Glutamatergic neuron (in vitro differentiated cells): Measurements from ENCODE around the gene WASF2. TPM values are rescaled to one million over a fixed set of nuclear protein-coding genes. Genes with fewer than 3 reads are reported as not detected.

Experiments used
- DNase-seq: peaks from one replicate; pipeline ENCODE4 v3.0.0; 2022
- H3K27ac Mint-ChIP-seq: one replicate; pipeline ENCODE4 v1.8.0; 2020; ENCODE audit warnings: mild to moderate bottlenecking, mixed read lengths, inconsistent platforms; ENCODE audit not compliant: unreplicated experiment
- H3K27me3 Mint-ChIP-seq: one replicate; pipeline ENCODE4 v1.8.0; 2020; ENCODE audit warnings: mild to moderate bottlenecking, moderate library complexity, mixed read lengths, inconsistent platforms; ENCODE audit not compliant: unreplicated experiment
- H3K36me3 Mint-ChIP-seq: one replicate; pipeline ENCODE4 v1.8.0; 2020; ENCODE audit warnings: mild to moderate bottlenecking, mixed read lengths, inconsistent platforms; ENCODE audit not compliant: unreplicated experiment
- H3K4me1 Mint-ChIP-seq: one replicate; pipeline ENCODE4 v1.8.0; 2020; ENCODE audit warnings: mild to moderate bottlenecking, low read depth, mixed read lengths, inconsistent platforms; ENCODE audit not compliant: unreplicated experiment
- H3K4me3 Mint-ChIP-seq: one replicate; pipeline ENCODE4 v1.8.0; 2020; ENCODE audit warnings: mild to moderate bottlenecking, mixed read lengths, inconsistent platforms; ENCODE audit not compliant: unreplicated experiment
- H3K9me3 Mint-ChIP-seq: one replicate; pipeline ENCODE4 v1.8.0; 2020; ENCODE audit warnings: mild to moderate bottlenecking, moderate library complexity, mixed read lengths, inconsistent platforms; ENCODE audit not compliant: unreplicated experiment
- CTCF ChIP-seq: fragments of 200-600 bp; sonication (generic); IDR thresholded peaks from one replicate; pipeline ENCODE4 v1.5.0; 2021; ENCODE audit not compliant: partially characterized antibody, unreplicated experiment
- total RNA-seq: library from RNA; stranded (reverse); fragmentation: NEBNext Ultra II Directional; extraction: Animal tissue kit (Norgen Biotek cat#: 25700); gene quantifications from one replicate; pipeline ENCODE4 v1.2.1, GENCODE V29; 2021; ENCODE audit not compliant: unreplicated experiment

The WASF2 gene
- total RNA-seq, 1 donor from 2014 or later: 47.0 TPM

DNA sequence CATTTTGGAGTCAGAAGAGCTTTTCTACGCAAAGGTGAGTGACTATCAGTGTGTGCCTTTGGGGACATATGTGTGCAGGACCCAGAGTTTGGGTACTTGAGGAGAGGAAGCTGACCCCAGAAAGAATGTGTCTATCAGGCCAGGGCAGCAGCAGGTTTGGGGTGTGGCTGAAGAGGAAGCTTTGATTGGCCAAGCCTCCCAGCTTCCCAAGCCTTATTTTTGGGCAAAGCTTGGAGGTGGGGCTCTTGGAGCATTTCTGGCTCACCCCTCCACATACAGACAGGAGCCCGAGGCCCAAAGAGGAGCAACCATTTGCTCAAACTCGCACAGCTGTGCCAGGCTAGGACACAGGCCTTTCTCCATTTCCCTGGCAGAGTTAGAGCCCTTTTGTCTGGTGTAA, 92.9 kb downstream of the WASF2 start:
- H3K36me3 Mint-ChIP-seq: no peaks in the 10 kb centered on the region
- H3K9me3 Mint-ChIP-seq: peaks cover 2% of the 10 kb centered on the region
- H3K27ac Mint-ChIP-seq: no peak overlapping the region
- DNase-seq: no peak
- H3K4me1 Mint-ChIP-seq: peaks cover 13% of the 10 kb centered on the region
- no peak overlapping the region for H3K4me3 Mint-ChIP-seq
- no peak for TF ChIP-seq CTCF
- peaks cover 14% of the 10 kb centered on the region for H3K27me3 Mint-ChIP-seq

DNA sequence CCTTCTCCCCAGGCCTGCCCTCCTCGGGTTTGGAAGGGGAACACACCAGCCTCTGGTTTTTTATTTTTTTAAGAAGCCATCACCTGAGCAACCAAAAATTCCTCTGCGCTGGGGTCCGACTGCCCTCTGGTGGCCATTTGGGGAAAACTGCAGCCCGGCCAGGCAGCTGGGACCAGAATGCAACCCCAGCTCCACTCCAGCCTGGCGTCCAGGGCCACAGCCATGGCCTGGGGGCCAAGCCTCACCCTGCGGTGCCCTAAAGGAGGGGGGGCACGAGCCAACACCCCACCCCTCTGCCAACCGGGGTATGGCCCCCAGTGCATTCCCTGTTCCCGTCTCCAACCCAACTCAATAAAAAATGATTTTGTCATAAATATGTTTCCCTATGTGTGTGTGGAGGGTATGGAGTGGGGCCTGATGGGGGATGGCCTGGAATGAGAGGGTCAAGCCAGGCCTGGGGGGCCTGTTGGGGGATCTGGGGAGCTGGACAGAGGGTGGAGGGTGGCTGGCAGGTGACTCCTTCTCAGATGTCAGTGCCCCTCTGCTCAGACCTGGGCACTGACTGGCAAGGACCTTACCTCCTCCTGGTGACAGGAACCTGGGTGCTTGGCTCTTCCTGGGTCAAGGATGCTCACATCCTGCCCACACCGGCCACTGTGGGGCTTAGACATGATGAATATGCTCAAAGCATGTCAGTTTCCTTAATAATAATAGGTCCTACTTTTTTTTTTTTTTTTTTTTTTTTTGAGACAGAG, 94.3 kb downstream of the WASF2 start:
- H3K4me3 Mint-ChIP-seq: no peak overlapping the region
- peaks cover 23% of the 10 kb centered on the region for H3K4me1 Mint-ChIP-seq
- H3K27me3 Mint-ChIP-seq: peaks cover 12% of the 10 kb centered on the region
- no peak overlapping the region for H3K27ac Mint-ChIP-seq
- no peaks in the 10 kb centered on the region for H3K36me3 Mint-ChIP-seq
- H3K9me3 Mint-ChIP-seq: peaks cover 2% of the 10 kb centered on the region
- peak; percentile 96 for TF ChIP-seq CTCF
- DNase-seq: peak; percentile 81

GRCh38 chr1:27394925-27395324, 95.0 kb downstream of the WASF2 start:
- no peaks in the 10 kb centered on the region for H3K36me3 Mint-ChIP-seq
- H3K9me3 Mint-ChIP-seq: no peaks in the 10 kb centered on the region
- no peak for DNase-seq
- TF ChIP-seq CTCF: no peak
- H3K27ac Mint-ChIP-seq: no peak overlapping the region
- peaks cover 21% of the 10 kb centered on the region for H3K4me1 Mint-ChIP-seq
- H3K4me3 Mint-ChIP-seq: no peak overlapping the region
- peaks cover 10% of the 10 kb centered on the region for H3K27me3 Mint-ChIP-seq

DNA sequence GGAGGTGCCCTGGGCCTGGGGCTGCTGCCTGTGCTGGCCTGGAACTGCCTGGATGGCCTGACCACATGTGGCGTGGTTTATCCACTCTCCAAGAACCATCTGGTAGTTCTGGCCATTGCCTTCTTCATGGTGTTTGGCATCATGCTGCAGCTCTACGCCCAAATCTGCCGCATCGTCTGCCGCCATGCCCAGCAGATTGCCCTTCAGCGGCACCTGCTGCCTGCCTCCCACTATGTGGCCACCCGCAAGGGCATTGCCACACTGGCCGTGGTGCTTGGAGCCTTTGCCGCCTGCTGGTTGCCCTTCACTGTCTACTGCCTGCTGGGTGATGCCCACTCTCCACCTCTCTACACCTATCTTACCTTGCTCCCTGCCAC, 95.7 kb downstream of the WASF2 start:
- Mint-ChIP-seq H3K36me3 (no peaks in the 10 kb centered on the region), H3K4me3 (no peak overlapping the region)

More for the DNA sequence above, 95.7 kb downstream of the WASF2 start:
- no peak for TF ChIP-seq CTCF
- Mint-ChIP-seq H3K27me3 (peaks cover 10% of the 10 kb centered on the region), H3K9me3 (no peaks in the 10 kb centered on the region), H3K4me1 (peaks cover 20% of the 10 kb centered on the region), H3K27ac (no peak overlapping the region)
- DNase-seq: no peak
